Measurements from ENCODE around the gene OR5K4. TPM values are rescaled to one million over a fixed set of nuclear protein-coding genes. Genes with fewer than 3 reads are reported as not detected.
"Not testable (repeated sequence)": the region's sequence is repeated elsewhere in the genome, so short reads cannot be mapped to it uniquely, and the experiment has no call there.

The OR5K4 gene
- total and polyA plus RNA-seq, 2 donors (not counting 3 experiments of a cell fraction or from before 2014, with no cell fraction given): not detected

DNA sequence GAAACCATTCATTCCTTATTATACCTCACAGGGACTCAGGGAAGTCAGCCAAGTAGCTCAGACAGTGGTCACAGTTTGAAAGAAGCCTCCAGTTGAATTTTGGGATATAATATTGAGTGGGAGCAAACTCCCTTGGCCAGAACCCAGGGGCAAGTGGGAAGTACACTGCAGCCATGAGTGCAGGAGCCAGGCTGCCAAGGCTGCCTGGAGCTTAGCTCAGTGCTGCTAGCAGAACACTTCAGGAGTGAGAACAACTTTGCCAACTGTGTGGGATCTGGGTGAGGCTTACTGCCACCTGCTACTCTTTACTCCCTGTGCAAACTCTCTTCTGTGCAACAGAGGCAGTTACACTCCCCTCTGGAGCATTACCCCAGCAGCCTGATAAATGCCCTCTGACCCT lies 41.4 kb downstream of the OR5K4 start:
- Histone ChIP-seq H2AFZ (ENCODE audit: low read depth, low read length) (no peak overlapping the region), H3K79me2 (ENCODE audit: control insufficient read depth, insufficient read depth, low read length) (no peaks in the 10 kb centered on the region), H4K20me1 (replicated peaks; ENCODE audit: control insufficient read depth, extremely low read depth, insufficient read depth, low read length) (no peaks in the 10 kb centered on the region), H3K9me1 (replicated peaks; ENCODE audit: control insufficient read depth, extremely low read depth, insufficient read depth, low read length) (no peaks in the 10 kb centered on the region), H3K9ac (replicated peaks; ENCODE audit: extremely low read depth, insufficient read depth, low read length) (no peak overlapping the region), H3K9me3 (replicated peaks; ENCODE audit: control insufficient read depth, insufficient read depth, low read length) (no peaks in the 10 kb centered on the region), H3K36me3 (ENCODE audit: control insufficient read depth in 2 of 2, extremely low read depth in 1 of 2, insufficient read depth in 2 of 2, low read length in 2 of 2) (no peaks in the 10 kb centered on the region), H3K4me3 (replicated peaks in 1 of 3; ENCODE audit: insufficient read depth in 1 of 3, low read depth in 1 of 3, low read length in 3 of 3) (no peak overlapping the region), H3K27ac (ENCODE audit: insufficient read depth, low read depth, low read length) (no peak overlapping the region), H3K27me3 (ENCODE audit: control insufficient read depth in 2 of 2, insufficient read depth in 2 of 2, low read length in 2 of 2) (no peaks in the 10 kb centered on the region), H3K4me2 (ENCODE audit: insufficient read depth, low read length) (no peak overlapping the region), H3K4me1 (ENCODE audit: control insufficient read depth, extremely low read depth, insufficient read depth, low read length) (no peaks in the 10 kb centered on the region)
- BruUV-seq (replicated peaks): no TSS peak
- no peak for DNase-seq (ENCODE audit: low read depth, low spot score)
- intact Hi-C loops (cut with micrococcal nuclease): no loop called here
- ChIA-PET POLR2A (no interaction called here), CTCF (no interaction called here)
- TF ChIP-seq POLR2A (IDR thresholded peaks at IDR 0.05; ENCODE audit: low read depth, low read length) (no peak), POLR2AphosphoS5 (IDR thresholded peaks at IDR 0.05; ENCODE audit: insufficient read depth, low read depth, low read length) (no peak), EZH2 (IDR thresholded peaks at IDR 0.05; ENCODE audit: borderline replicate concordance, low read depth, low read length, severe bottlenecking) (no peak), MYC (IDR thresholded peaks at IDR 0.05; ENCODE audit: low read depth, low read length) (no peak), JUN (IDR thresholded peaks at IDR 0.05; ENCODE audit: borderline replicate concordance, insufficient read depth, insufficient read length, low read depth) (no peak), FOS (IDR thresholded peaks at IDR 0.05; ENCODE audit: borderline replicate concordance, insufficient read depth, low read length) (no peak), GATA2 (IDR thresholded peaks at IDR 0.05; ENCODE audit: insufficient read depth, insufficient read length, low read depth, low read length) (no peak)
- TF ChIP-seq, protein P1, sequence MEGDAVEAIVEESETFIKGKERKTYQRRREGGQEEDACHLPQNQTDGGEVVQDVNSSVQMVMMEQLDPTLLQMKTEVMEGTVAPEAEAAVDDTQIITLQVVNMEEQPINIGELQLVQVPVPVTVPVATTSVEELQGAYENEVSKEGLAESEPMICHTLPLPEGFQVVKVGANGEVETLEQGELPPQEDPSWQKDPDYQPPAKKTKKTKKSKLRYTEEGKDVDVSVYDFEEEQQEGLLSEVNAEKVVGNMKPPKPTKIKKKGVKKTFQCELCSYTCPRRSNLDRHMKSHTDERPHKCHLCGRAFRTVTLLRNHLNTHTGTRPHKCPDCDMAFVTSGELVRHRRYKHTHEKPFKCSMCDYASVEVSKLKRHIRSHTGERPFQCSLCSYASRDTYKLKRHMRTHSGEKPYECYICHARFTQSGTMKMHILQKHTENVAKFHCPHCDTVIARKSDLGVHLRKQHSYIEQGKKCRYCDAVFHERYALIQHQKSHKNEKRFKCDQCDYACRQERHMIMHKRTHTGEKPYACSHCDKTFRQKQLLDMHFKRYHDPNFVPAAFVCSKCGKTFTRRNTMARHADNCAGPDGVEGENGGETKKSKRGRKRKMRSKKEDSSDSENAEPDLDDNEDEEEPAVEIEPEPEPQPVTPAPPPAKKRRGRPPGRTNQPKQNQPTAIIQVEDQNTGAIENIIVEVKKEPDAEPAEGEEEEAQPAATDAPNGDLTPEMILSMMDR (IDR thresholded peaks at IDR 0.05; ENCODE audit: extremely low read depth in 1 of 2, insufficient read depth in 1 of 2, low read depth in 1 of 2, low read length in 2 of 2): no peak
- TF ChIP-seq, protein P2, sequence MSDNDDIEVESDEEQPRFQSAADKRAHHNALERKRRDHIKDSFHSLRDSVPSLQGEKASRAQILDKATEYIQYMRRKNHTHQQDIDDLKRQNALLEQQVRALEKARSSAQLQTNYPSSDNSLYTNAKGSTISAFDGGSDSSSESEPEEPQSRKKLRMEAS (IDR thresholded peaks at IDR 0.05; ENCODE audit: insufficient read depth, insufficient read length): no peak
- dilution Hi-C loops (cut with MboI; ENCODE audit: extremely low pct_ligation_motif_present, low sequenced_read_pairs): no loop called here
- no peak for FAIRE-seq

DNA sequence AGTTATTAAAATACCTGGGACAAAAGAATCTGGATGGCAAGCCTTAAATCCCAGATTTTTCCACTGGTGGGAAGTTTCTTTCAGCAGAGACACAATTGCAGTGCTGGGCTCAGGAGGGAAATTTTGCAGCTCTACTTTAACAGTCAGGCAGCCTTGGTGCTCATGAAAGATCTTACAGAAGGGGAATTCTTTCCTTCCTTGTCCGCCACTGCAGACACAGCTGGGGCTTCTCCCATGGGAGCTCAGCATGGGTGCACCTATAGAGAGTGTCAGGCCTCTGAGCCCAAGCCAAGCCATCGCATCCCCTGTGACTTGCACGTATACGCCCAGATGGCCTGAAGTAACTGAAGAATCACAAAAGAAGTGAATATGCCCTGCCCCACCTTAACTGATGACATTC lies 42.8 kb downstream of the OR5K4 start:
- dilution Hi-C loops (cut with MboI; ENCODE audit: extremely low pct_ligation_motif_present, low sequenced_read_pairs); POLR2A ChIA-PET: not testable (repeated sequence)

More for the DNA sequence above, 42.8 kb downstream of the OR5K4 start:
- FAIRE-seq; H3K9me1 ChIP-seq (replicated peaks; ENCODE audit: control insufficient read depth, extremely low read depth, insufficient read depth, low read length); BruUV-seq (replicated peaks); H4K20me1 ChIP-seq (replicated peaks; ENCODE audit: control insufficient read depth, extremely low read depth, insufficient read depth, low read length); H3K27ac ChIP-seq (ENCODE audit: insufficient read depth, low read depth, low read length); H3K27me3 ChIP-seq (ENCODE audit: control insufficient read depth in 2 of 2, insufficient read depth in 2 of 2, low read length in 2 of 2); H2AFZ ChIP-seq (ENCODE audit: low read depth, low read length); H3K4me2 ChIP-seq (ENCODE audit: insufficient read depth, low read length); CTCF ChIA-PET; H3K4me1 ChIP-seq (ENCODE audit: control insufficient read depth, extremely low read depth, insufficient read depth, low read length); DNase-seq (ENCODE audit: low read depth, low spot score); H3K9ac ChIP-seq (replicated peaks; ENCODE audit: extremely low read depth, insufficient read depth, low read length); H3K36me3 ChIP-seq (ENCODE audit: control insufficient read depth in 2 of 2, extremely low read depth in 1 of 2, insufficient read depth in 2 of 2, low read length in 2 of 2); H3K9me3 ChIP-seq (replicated peaks; ENCODE audit: control insufficient read depth, insufficient read depth, low read length); H3K4me3 ChIP-seq (replicated peaks in 1 of 3; ENCODE audit: insufficient read depth in 1 of 3, low read depth in 1 of 3, low read length in 3 of 3); H3K79me2 ChIP-seq (ENCODE audit: control insufficient read depth, insufficient read depth, low read length); intact Hi-C loops (cut with micrococcal nuclease): not testable (repeated sequence)

All from endothelial cell of umbilical vein (primary cell).